COR-L47 (cell line): Measurements from ENCODE around the gene KCNB1.

Experiments used
- DNase-seq: peaks from one replicate; lab custom pipeline; 2025; lab: John Stamatoyannopoulos, UW

The KCNB1 gene

GRCh38 chr20:49497398-49497669 lies 14.9 kb upstream of the KCNB1 start:
- no peak for DNase-seq

DNA sequence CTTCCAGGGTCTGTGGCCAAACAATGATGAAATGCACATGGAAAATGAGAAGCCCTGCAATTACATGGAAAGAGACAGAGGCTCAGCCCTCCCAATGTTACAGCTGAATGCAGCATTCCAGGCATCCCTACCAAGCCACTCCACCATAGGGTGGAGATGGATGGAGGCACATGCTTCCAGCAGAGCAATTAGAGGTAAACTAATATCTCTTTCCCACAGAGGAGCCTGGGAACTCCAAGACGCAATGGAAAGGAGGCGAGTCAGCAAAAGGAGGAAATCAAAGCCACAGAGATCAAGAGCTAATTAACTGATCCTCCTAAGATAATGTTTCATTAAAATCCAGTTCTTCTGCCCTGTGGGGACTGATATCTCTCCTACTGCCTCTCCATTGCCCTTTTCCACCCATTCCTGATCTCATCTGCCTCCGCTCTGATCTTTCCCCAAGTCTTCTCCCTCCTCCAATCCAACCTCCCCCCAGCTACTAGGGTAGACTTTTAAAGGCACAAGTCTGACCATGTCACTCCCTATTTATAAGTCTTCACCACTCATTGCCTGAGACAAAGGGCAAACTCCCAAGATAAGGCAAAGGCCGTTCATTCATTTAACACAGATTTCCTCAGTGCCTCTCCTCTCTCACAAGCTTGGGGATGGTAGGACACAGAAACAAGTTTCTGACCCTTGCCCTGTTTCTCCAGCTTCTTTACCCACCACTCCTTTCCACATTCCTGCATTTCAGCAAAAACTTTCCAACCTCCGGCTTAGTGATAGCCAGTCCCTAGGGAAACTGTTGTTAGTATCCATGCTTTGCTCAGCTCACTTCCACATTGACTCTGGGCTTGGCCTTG lies 14.3 kb upstream of the KCNB1 start:
- DNase-seq, result no peak

- DNase-seq, result no peak
These were observed 13.6 kb upstream of the KCNB1 start for GRCh38 chr20:49496043-49496442.

DNA sequence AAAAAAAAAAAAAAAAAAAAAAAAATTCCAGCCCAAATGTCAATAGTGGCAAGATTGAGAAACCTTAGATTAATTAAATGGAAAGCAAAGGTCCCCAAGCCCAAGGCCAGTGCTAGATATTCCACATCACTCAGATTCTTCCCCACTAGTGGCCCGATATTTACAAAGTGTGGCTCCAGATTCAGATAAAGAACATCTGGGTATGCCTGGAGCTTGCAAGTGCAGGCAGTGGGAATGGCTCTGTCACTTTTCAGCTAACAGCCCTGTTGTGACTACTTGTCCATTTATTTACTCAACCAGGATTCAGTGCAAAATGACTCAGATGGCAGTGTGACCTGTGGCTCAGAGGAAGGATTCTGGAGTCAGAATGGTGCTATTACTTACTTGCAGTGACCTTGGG lies 8.2 kb upstream of the KCNB1 start:
- no peak for DNase-seq

GRCh38 chr20:49489688-49490087 lies 7.2 kb upstream of the KCNB1 start:
- no peak for DNase-seq

- no peak for DNase-seq
These were observed 3.6 kb upstream of the KCNB1 start for GRCh38 chr20:49486064-49486463.

DNA sequence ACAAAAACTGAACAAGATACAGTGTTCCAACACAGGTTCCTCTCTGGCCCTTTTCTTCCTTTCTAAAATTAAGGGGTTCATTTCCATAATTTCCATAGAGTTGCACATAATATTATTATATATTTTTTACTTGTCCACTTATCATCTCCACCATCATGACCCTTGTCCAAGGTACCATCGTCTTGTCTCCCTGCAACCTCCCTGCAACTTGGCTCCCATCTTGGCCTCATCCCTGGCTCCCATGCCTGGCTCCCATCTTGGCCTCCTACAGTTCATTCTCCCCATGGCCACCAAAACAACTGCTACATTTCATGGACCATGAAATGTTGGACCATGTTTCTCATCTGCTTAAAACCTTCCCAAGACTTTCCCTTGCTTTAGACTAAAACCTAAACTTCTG lies 3.1 kb upstream of the KCNB1 start:
- no peak for DNase-seq

- peak; percentile 89 for DNase-seq
These were observed 2.0 kb upstream of the KCNB1 start for GRCh38 chr20:49484180-49485140.

- DNase-seq, result no peak
These were observed 1.2 kb upstream of the KCNB1 start for GRCh38 chr20:49483696-49484123.

DNA sequence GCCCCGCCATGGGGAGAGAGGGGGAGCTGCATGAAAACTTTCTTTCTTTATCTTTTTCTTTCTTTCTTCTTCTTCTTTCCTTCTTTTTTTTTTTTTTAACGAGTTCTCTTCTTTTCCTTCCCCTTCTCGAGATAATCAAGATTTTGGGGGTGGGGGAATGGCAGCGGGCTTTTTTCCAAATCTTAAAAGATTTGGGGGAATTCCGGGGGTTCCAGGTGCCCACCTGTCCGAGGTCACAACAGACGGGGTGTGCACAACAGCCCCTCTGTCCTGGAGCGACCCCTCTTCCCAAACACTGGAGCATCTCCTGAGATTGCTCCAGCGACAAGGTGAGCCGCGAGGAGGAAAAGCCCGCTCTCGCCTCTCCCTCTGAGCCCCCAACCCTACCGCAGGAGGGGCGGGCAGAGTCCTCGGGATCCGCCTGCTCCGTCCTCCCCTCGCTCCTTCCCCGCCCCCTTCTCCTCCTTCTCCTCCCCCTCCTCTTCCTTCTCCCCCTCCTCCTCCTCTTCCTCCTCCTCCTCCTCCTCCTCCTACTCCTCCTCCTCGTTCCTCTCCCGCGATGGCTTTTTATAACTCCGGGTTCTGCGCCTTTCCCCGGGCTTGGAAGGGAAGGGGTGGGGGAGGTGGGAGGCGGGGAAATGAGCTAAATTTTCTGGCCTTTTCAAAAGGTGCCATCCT lies 689 bp upstream of the KCNB1 start:
- no peak for DNase-seq

- DNase-seq, result no peak
These were observed 295 bp downstream of the KCNB1 start for GRCh38 chr20:49482173-49482572.

DNA sequence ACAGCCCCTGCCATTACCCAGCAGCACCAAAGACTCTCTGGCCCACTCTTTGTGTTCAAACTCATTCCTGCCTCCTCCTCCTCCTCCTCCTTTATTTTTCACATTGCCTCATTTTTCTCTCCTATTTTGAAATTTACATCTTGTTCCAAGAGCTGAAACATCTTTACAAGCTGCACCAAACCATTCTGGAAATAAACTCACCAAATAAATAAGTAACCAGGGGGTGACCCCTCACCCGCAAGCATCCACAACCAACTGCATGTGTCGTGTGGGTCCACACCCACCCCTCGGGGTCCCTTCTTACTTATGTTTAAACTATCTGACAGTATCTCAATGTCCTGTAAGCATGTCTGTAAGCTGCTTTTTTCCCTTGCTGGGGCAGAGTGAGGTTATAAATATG lies 1.4 kb downstream of the KCNB1 start:
- DNase-seq, result no peak

DNA sequence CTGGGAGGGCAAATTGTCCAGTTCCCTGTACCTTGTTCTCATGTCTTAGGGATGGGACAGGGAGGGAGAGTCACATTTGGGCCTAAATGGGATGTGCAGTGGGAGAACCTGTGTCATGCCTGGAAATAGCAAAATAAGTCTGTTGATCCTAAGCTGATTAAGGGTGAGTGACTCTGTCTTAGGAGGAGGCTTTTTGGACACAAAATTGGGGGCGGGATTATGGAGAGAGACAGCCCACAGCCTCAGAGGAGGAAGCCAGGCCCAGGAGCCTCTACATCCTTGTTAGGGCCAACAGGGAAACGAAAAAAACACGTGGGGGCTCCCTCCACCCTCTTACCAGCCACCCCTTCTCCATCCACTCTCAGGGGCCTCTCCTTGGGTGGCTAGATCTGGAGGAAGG lies 2.2 kb downstream of the KCNB1 start:
- no peak for DNase-seq

- DNase-seq, result no peak
These were observed 2.7 kb downstream of the KCNB1 start for GRCh38 chr20:49479785-49480184.

GRCh38 chr20:49478754-49479689 lies 3.4 kb downstream of the KCNB1 start:
- DNase-seq, result no peak

DNA sequence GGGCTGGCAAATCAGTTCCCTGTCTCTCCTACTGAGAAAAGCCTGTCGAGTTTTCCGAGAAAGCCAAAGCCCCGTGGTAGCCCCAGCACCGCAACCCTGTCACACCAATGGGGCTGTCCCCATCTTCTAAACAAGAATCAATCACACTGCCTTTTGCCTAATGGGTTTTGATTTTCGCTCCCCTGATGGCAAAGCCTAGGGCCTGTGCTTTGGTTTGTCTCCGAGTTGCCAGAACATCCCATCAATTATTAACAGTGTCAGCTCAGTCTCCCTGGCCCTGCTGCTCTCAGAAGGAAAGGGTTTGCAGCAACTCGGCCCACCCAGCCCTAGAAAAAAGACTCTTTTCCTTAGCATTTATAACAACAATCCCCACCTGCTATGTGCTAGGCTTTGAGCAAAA lies 4.2 kb downstream of the KCNB1 start:
- no peak for DNase-seq

- no peak for DNase-seq
These were observed 5.3 kb downstream of the KCNB1 start for GRCh38 chr20:49477200-49477599.

DNA sequence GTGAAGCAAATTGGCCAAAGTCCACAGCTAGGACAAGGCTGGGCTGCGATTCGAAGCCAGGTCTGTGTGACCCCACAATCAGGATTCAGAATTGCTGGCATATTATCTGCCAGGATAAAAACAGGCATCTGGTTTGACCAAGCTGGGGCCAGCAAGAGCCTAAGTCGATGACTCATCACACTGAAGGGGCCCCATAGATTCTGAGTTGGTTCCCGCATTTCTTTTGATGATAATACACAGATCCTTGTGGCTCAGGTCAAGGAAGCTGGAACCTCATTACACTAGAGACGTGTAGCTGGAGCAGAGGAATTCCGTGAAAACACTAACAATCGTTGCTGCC lies 6.5 kb downstream of the KCNB1 start:
- no peak for DNase-seq

GRCh38 chr20:49475292-49476015 lies 7.0 kb downstream of the KCNB1 start:
- no peak for DNase-seq

- no peak for DNase-seq
These were observed 11.1 kb downstream of the KCNB1 start for GRCh38 chr20:49471397-49471796.

DNA sequence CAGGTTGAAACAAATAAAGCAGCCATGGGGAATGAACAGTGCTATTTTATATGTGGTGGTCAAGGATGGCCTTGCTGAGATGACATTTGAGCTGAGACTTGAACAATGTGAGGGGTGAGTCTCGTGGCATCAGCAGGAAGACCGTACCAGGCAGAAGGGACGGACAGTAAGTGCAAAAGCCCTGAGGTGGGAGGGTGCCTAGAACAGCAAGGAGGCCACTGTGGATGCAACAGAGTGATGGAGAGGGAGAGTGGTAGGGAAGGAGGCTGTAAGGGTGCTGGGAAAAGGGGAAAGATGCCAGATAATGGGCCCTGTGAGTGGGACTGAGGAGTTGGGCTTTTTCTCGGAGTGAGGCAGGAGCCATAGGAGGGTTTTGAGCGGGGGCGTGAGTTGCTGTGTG lies 11.5 kb downstream of the KCNB1 start:
- DNase-seq, result no peak
